OCI-LY1 (cell line): ENCODE data around the gene TYW1B.
"Not testable (repeated sequence)": the region's sequence is repeated elsewhere in the genome, so short reads cannot be mapped to it uniquely, and the experiment has no call there.

Experiments
- EZH2 ChIP-seq: fragments of 200-600 bp; sonication (generic), shearing (Covaris generic); IDR thresholded peaks from 2 replicates; pipeline ENCODE4 v1.8.0; 2017; ENCODE audit warnings: borderline replicate concordance, mixed run types, mild to moderate bottlenecking, antibody characterized with exemption, low read length, moderate library complexity, mixed read lengths
- TF ChIP-seq, protein P1 (sequence below): fragments of 200-600 bp; sonication (generic), shearing (Covaris generic); IDR thresholded peaks from 2 replicates; pipeline ENCODE4 v1.5.1; 2017; ENCODE audit warnings: mild to moderate bottlenecking, antibody characterized with exemption, low read length, moderate library complexity, mixed read lengths

DNA sequence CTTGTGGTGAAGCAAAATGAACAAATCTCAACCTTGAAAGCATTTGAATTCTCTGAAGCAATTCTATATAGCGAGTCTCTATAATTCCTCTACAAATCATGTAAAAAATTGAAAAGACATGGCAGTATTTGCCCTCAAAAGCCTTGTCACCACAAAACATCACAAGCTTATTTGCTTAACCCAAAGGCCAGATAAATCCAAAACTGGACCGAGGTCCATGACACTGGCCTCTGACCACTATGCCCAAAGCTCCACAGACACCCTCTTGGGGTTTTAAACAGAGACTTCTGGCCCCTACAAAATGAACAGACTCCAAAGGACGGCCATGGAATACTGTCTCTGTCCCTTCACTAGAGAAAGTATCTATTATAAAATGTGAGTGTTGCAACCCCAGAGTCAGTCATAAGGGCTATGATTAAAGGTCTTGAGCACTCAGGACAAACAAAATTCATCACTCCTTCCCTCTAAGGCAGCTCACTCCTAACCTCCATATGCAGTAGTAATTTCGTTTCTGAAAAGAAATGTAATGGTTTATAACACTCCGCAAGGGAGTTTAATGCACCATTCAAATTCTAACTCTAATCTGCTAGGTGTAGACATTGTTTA is 47.6 kb downstream of the TYW1B start:
- TF ChIP-seq, protein P1, sequence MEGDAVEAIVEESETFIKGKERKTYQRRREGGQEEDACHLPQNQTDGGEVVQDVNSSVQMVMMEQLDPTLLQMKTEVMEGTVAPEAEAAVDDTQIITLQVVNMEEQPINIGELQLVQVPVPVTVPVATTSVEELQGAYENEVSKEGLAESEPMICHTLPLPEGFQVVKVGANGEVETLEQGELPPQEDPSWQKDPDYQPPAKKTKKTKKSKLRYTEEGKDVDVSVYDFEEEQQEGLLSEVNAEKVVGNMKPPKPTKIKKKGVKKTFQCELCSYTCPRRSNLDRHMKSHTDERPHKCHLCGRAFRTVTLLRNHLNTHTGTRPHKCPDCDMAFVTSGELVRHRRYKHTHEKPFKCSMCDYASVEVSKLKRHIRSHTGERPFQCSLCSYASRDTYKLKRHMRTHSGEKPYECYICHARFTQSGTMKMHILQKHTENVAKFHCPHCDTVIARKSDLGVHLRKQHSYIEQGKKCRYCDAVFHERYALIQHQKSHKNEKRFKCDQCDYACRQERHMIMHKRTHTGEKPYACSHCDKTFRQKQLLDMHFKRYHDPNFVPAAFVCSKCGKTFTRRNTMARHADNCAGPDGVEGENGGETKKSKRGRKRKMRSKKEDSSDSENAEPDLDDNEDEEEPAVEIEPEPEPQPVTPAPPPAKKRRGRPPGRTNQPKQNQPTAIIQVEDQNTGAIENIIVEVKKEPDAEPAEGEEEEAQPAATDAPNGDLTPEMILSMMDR, result not testable (repeated sequence)
- not testable (repeated sequence) for TF ChIP-seq EZH2
